GM23338 (cell line): ENCODE results near the gene EXOSC3. TPM values are rescaled to one million over a fixed set of nuclear protein-coding genes. Genes with fewer than 3 reads are reported as not detected.

Source experiments
- ATAC-seq: fragments of 200-7000 bp; cut with Tn5 transposase; 3 replicates; pipeline ENCODE4 v1.9.1; 2020
- DNase-seq: peaks from one replicate; pipeline ENCODE4 v3.0.0-alpha.2; 2015; ENCODE audit warnings: low spot score
- H2AFZ ChIP-seq: fragments of 200-600 bp; sonication (generic); 2 replicates; pipeline ENCODE4 v1.8.0; 2016; ENCODE audit warnings: antibody characterized with exemption, mild to moderate bottlenecking, moderate library complexity
- H3F3A ChIP-seq: fragments of 200-600 bp; sonication (generic); replicated peaks from 2 replicates; pipeline ENCODE4 v1.8.0; 2017; ENCODE audit warnings: antibody characterized with exemption, mixed run types, low read depth
- H3K27ac ChIP-seq: fragments of 200-600 bp; sonication (generic); 2 replicates; pipeline ENCODE4 v1.6.1; 2016; ENCODE audit warnings: low read depth
- H3K27me3 ChIP-seq: fragments of 200-600 bp; sonication (generic); 2 replicates; pipeline ENCODE4 v1.8.0; 2016; ENCODE audit warnings: mild to moderate bottlenecking, mixed run types, moderate library complexity; ENCODE audit not compliant: insufficient read depth
- H3K36me3 ChIP-seq: fragments of 200-600 bp; sonication (generic); 2 replicates; pipeline ENCODE4 v1.8.0; 2016; ENCODE audit warnings: mild to moderate bottlenecking; ENCODE audit not compliant: insufficient read depth
- H3K4me1 ChIP-seq: fragments of 200-600 bp; sonication (generic); 2 replicates; pipeline ENCODE4 v1.8.0; 2016; ENCODE audit warnings: mild to moderate bottlenecking, moderate library complexity; ENCODE audit not compliant: insufficient read depth
- H3K4me2 ChIP-seq: fragments of 200-600 bp; sonication (generic); 2 replicates; pipeline ENCODE4 v1.7.1; 2017; ENCODE audit warnings: mixed run types
- H3K4me3 ChIP-seq: fragments of 200-600 bp; sonication (generic); 2 replicates; pipeline ENCODE4 v1.6.1; 2016; ENCODE audit warnings: mixed run types
- H3K79me2 ChIP-seq: fragments of 200-600 bp; sonication (generic); replicated peaks from 2 replicates; pipeline ENCODE4 v1.8.0; 2017; ENCODE audit warnings: mild to moderate bottlenecking; ENCODE audit not compliant: insufficient read depth
- H3K9me2 ChIP-seq: fragments of 200-600 bp; sonication (generic); 2 replicates; pipeline ENCODE4 v1.8.0; 2017; ENCODE audit not compliant: insufficient read depth
- H4K20me1 ChIP-seq: fragments of 200-600 bp; sonication (generic); replicated peaks from 2 replicates; pipeline ENCODE4 v1.8.0; 2017; ENCODE audit warnings: mild to moderate bottlenecking; ENCODE audit not compliant: insufficient read depth
- H3K27ac Mint-ChIP-seq: 2 replicates; pipeline ENCODE4 v1.8.0; 2020; ENCODE audit warnings: inconsistent platforms, mild to moderate bottlenecking, moderate library complexity, mixed read lengths
- H3K27me3 Mint-ChIP-seq: 3 replicates; pipeline ENCODE4 v1.8.0; 2022; ENCODE audit warnings: low read depth, mild to moderate bottlenecking, moderate library complexity, mixed read lengths, inconsistent platforms; ENCODE audit not compliant: insufficient read depth, poor library complexity
- H3K36me3 Mint-ChIP-seq: 3 replicates; pipeline ENCODE4 v1.8.0; 2021; ENCODE audit warnings: low read depth, mild to moderate bottlenecking, inconsistent platforms, moderate library complexity, mixed read lengths
- H3K4me1 Mint-ChIP-seq: 3 replicates; pipeline ENCODE4 v1.8.0; 2020; ENCODE audit warnings: mild to moderate bottlenecking, inconsistent platforms, mixed read lengths
- H3K4me3 Mint-ChIP-seq: 3 replicates; pipeline ENCODE4 v1.8.0; 2021; ENCODE audit warnings: moderate library complexity, mild to moderate bottlenecking, inconsistent platforms, mixed read lengths
- H3K9me3 Mint-ChIP-seq: 3 replicates; pipeline ENCODE4 v1.8.0; 2020; ENCODE audit warnings: moderate library complexity, mild to moderate bottlenecking, inconsistent platforms, mixed read lengths
- EZH2 ChIP-seq: fragments of 200-600 bp; sonication (generic); IDR thresholded peaks from one replicate; pipeline ENCODE4 v1.8.0; 2017; ENCODE audit warnings: antibody characterized with exemption, mild to moderate bottlenecking, low read depth; ENCODE audit not compliant: unreplicated experiment
- EZH2phosphoT487 ChIP-seq: fragments of 200-600 bp; sonication (generic); IDR thresholded peaks from one replicate; pipeline ENCODE4 v1.8.1; 2018; ENCODE audit warnings: antibody characterized with exemption; ENCODE audit not compliant: unreplicated experiment
- JUNB ChIP-seq: IDR thresholded peaks from one replicate; pipeline ENCODE4 v1.6.1; 2016; ENCODE audit warnings: antibody characterized with exemption; ENCODE audit not compliant: unreplicated experiment
- NANOG ChIP-seq: IDR thresholded peaks from 2 replicates; pipeline ENCODE4 v1.6.1; 2016; ENCODE audit warnings: antibody characterized with exemption, borderline replicate concordance
- POLR2AphosphoS5 ChIP-seq: IDR thresholded peaks from 2 replicates; pipeline ENCODE4 v1.6.1; 2016; ENCODE audit warnings: antibody characterized with exemption, low read depth
- ZNF114 ChIP-seq: fragments of 250-450 bp; sonication (Bioruptor Pico); IDR thresholded peaks from 2 replicates; pipeline ENCODE4 v1.5.0; 2020; ENCODE audit warnings: mild to moderate bottlenecking, moderate library complexity
- ZNF331 ChIP-seq: fragments of 250-450 bp; sonication (Bioruptor Pico); IDR thresholded peaks from 2 replicates; pipeline ENCODE4 v1.5.0; 2020; ENCODE audit warnings: low read depth, mild to moderate bottlenecking, moderate library complexity
- polyA plus RNA-seq: library from polyadenylated mRNA; unstranded; fragments of >200 nt; fragmentation: Nextera tagmentation; extraction: Ambion mirVana; gene quantifications from 2 replicates; pipeline ENCODE4 v1.2.1, GENCODE V29; 2016
- total RNA-seq: library from RNA; depleted of rRNA; stranded (reverse); fragments of >200 nt; shearing (Covaris generic); gene quantifications from 2 replicates; pipeline ENCODE4 v1.2.3, GENCODE V29; 2014
- TF ChIP-seq, protein P1 (sequence below): IDR thresholded peaks from one replicate; pipeline ENCODE4 v1.6.1; 2018; ENCODE audit warnings: antibody characterized with exemption; ENCODE audit not compliant: unreplicated experiment
- TF ChIP-seq, protein P2 (sequence below): IDR thresholded peaks from 2 replicates; pipeline ENCODE4 v1.6.1; 2016; ENCODE audit warnings: antibody characterized with exemption
- TF ChIP-seq, protein P3 (sequence below): fragments of 250-450 bp; sonication (Bioruptor Pico); IDR thresholded peaks from 2 replicates; pipeline ENCODE4 v1.5.0; 2020; ENCODE audit warnings: mild to moderate bottlenecking, moderate library complexity

EXOSC3 gene
- total and polyA plus RNA-seq, 2 experiments from 2014 or later, result 62.3 to 149 TPM

DNA sequence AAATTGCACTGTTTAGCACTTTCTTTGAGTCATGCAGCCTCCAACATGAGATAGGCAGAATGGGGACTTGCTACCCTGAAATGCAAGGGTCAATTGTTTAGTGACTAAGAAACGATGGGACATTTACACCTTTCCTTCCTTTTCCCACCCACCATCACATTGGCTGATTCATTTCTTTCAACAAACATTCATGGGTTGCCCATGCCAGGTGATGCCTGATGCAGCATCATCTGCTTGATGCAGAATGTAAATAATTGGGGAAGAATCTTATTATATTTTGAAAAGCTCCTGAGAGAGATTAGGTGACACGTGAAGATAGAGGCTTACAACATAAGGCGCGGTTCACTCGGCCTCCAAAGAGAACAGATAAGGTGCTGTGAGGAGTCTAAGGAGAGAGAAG is 35.7 kb downstream of the EXOSC3 start:
- Histone ChIP-seq H3K4me2 (no peak overlapping the region), H2AFZ (no peak overlapping the region), H3K27me3 (no peaks in the 10 kb centered on the region), H3K9me2 (peaks cover 6% of the 10 kb centered on the region; the same call in 1 of the 2 replicates), H3F3A (no peaks in the 10 kb centered on the region), H3K4me1 (peaks cover 1% of the 10 kb centered on the region; the same call in 1 of the 2 replicates), H3K79me2 (0 out of 2 replicates have a peak, but pooled peaks cover 3% of the 10 kb centered on the region), H3K36me3 (no peaks in the 10 kb centered on the region), H3K4me3 (no peak overlapping the region), H3K27ac (no peak overlapping the region), H4K20me1 (no peaks in the 10 kb centered on the region)
- TF ChIP-seq, protein P1, sequence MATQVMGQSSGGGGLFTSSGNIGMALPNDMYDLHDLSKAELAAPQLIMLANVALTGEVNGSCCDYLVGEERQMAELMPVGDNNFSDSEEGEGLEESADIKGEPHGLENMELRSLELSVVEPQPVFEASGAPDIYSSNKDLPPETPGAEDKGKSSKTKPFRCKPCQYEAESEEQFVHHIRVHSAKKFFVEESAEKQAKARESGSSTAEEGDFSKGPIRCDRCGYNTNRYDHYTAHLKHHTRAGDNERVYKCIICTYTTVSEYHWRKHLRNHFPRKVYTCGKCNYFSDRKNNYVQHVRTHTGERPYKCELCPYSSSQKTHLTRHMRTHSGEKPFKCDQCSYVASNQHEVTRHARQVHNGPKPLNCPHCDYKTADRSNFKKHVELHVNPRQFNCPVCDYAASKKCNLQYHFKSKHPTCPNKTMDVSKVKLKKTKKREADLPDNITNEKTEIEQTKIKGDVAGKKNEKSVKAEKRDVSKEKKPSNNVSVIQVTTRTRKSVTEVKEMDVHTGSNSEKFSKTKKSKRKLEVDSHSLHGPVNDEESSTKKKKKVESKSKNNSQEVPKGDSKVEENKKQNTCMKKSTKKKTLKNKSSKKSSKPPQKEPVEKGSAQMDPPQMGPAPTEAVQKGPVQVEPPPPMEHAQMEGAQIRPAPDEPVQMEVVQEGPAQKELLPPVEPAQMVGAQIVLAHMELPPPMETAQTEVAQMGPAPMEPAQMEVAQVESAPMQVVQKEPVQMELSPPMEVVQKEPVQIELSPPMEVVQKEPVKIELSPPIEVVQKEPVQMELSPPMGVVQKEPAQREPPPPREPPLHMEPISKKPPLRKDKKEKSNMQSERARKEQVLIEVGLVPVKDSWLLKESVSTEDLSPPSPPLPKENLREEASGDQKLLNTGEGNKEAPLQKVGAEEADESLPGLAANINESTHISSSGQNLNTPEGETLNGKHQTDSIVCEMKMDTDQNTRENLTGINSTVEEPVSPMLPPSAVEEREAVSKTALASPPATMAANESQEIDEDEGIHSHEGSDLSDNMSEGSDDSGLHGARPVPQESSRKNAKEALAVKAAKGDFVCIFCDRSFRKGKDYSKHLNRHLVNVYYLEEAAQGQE, result no peak
- TF ChIP-seq, protein P2, sequence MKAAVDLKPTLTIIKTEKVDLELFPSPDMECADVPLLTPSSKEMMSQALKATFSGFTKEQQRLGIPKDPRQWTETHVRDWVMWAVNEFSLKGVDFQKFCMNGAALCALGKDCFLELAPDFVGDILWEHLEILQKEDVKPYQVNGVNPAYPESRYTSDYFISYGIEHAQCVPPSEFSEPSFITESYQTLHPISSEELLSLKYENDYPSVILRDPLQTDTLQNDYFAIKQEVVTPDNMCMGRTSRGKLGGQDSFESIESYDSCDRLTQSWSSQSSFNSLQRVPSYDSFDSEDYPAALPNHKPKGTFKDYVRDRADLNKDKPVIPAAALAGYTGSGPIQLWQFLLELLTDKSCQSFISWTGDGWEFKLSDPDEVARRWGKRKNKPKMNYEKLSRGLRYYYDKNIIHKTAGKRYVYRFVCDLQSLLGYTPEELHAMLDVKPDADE, result no peak
- TF ChIP-seq ZNF331 (CRISPR knock-in tag) (no peak), ZNF114 (CRISPR knock-in tag) (no peak), NANOG (no peak), EZH2phosphoT487 (no peak), POLR2AphosphoS5 (no peak), JUNB (no peak), EZH2 (no peak)
- TF ChIP-seq, protein P3, sequence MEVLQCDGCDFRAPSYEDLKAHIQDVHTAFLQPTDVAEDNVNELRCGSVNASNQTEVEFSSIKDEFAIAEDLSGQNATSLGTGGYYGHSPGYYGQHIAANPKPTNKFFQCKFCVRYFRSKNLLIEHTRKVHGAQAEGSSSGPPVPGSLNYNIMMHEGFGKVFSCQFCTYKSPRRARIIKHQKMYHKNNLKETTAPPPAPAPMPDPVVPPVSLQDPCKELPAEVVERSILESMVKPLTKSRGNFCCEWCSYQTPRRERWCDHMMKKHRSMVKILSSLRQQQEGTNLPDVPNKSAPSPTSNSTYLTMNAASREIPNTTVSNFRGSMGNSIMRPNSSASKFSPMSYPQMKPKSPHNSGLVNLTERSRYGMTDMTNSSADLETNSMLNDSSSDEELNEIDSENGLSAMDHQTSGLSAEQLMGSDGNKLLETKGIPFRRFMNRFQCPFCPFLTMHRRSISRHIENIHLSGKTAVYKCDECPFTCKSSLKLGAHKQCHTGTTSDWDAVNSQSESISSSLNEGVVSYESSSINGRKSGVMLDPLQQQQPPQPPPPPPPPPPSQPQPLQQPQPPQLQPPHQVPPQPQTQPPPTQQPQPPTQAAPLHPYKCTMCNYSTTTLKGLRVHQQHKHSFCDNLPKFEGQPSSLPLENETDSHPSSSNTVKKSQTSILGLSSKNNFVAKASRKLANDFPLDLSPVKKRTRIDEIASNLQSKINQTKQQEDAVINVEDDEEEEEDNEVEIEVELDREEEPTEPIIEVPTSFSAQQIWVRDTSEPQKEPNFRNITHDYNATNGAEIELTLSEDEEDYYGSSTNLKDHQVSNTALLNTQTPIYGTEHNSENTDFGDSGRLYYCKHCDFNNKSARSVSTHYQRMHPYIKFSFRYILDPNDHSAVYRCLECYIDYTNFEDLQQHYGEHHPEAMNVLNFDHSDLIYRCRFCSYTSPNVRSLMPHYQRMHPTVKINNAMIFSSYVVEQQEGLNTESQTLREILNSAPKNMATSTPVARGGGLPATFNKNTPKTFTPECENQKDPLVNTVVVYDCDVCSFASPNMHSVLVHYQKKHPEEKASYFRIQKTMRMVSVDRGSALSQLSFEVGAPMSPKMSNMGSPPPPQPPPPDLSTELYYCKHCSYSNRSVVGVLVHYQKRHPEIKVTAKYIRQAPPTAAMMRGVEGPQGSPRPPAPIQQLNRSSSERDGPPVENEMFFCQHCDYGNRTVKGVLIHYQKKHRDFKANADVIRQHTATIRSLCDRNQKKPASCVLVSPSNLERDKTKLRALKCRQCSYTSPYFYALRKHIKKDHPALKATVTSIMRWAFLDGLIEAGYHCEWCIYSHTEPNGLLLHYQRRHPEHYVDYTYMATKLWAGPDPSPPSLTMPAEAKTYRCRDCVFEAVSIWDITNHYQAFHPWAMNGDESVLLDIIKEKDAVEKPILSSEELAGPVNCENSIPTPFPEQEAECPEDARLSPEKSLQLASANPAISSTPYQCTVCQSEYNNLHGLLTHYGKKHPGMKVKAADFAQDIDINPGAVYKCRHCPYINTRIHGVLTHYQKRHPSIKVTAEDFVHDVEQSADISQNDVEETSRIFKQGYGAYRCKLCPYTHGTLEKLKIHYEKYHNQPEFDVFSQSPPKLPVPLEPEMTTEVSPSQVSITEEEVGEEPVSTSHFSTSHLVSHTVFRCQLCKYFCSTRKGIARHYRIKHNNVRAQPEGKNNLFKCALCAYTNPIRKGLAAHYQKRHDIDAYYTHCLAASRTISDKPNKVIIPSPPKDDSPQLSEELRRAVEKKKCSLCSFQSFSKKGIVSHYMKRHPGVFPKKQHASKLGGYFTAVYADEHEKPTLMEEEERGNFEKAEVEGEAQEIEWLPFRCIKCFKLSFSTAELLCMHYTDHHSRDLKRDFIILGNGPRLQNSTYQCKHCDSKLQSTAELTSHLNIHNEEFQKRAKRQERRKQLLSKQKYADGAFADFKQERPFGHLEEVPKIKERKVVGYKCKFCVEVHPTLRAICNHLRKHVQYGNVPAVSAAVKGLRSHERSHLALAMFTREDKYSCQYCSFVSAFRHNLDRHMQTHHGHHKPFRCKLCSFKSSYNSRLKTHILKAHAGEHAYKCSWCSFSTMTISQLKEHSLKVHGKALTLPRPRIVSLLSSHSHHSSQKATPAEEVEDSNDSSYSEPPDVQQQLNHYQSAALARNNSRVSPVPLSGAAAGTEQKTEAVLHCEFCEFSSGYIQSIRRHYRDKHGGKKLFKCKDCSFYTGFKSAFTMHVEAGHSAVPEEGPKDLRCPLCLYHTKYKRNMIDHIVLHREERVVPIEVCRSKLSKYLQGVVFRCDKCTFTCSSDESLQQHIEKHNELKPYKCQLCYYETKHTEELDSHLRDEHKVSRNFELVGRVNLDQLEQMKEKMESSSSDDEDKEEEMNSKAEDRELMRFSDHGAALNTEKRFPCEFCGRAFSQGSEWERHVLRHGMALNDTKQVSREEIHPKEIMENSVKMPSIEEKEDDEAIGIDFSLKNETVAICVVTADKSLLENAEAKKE (CRISPR knock-in tag), result no peak
- Mint-ChIP-seq H3K27ac (no peak overlapping the region), H3K9me3 (peaks cover 6% of the 10 kb centered on the region; the same call in 2 of the 3 replicates), H3K4me1 (peaks cover 3% of the 10 kb centered on the region; the same call in 2 of the 3 replicates), H3K27me3 (peaks cover 7% of the 10 kb centered on the region), H3K36me3 (peaks cover 5% of the 10 kb centered on the region; the same call in 1 of the 3 replicates), H3K4me3 (no peak overlapping the region)
- ATAC-seq, result no peak
- DNase-seq, result no peak
